HT-29 (cell line): ENCODE measurements around the gene TXK. TPM values are rescaled to one million over a fixed set of nuclear protein-coding genes. Genes with fewer than 3 reads are reported as not detected.

Source experiments
- DNase-seq: peaks from one replicate; pipeline ENCODE4 v3.0.0-alpha.2; 2015; ENCODE audit warnings: low spot score
- total RNA-seq: library from RNA; depleted of rRNA; stranded (reverse); fragments of >200 nt; shearing (Covaris generic); gene quantifications from 2 replicates; pipeline ENCODE4 v1.2.3, GENCODE V29; 2014

TXK gene
- total RNA-seq, 1 experiment from 2014 or later: 1.7 TPM

- no peak for DNase-seq
These were observed 3.8 kb upstream of the TXK start for GRCh38 chr4:48137846-48138245.

DNA sequence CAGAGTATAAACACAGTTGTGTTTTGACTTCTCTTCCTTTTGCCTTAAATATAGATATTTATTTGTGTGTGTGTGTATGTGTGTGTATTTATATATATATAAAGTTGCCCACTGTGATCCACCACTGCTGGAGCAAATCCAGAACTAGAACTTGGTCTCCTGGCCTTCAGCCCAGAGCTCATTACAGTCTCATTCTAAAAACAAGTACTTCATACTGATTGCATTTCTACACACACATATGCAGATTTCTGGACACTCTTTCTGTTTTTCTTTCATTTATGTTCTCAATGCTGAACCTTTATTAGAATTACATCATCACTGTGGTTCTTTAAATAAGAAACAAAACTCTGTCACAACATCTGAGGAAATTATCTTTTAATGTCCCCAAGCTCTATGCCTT is 381 bp downstream of the TXK start:
- no peak for DNase-seq

- DNase-seq: no peak
These were observed 2.3 kb downstream of the TXK start for GRCh38 chr4:48131736-48132135.

DNA sequence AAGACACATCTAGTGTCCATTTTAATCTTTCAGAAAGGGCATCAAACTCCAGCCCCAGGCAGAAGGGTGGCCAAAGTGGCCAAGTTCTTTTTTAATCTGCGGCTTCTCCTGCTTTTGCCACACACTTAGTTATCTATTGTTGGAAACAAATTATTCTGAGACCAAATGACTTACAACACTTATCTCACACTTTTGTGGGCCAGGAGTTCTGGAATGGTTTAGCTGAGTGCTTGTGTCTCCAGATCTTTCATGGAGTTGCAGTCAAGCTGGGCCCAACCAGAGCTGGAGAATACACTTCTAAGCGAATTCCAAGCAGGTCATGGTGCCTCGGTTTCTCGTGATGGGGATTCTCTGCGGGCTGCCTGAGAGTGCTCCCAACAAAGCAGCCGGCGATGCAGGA is 4.0 kb downstream of the TXK start:
- no peak for DNase-seq

GRCh38 chr4:48129307-48130014 is 4.6 kb downstream of the TXK start:
- DNase-seq: no peak

GRCh38 chr4:48127682-48128404 is 6.2 kb downstream of the TXK start:
- DNase-seq: peak; percentile 83

DNA sequence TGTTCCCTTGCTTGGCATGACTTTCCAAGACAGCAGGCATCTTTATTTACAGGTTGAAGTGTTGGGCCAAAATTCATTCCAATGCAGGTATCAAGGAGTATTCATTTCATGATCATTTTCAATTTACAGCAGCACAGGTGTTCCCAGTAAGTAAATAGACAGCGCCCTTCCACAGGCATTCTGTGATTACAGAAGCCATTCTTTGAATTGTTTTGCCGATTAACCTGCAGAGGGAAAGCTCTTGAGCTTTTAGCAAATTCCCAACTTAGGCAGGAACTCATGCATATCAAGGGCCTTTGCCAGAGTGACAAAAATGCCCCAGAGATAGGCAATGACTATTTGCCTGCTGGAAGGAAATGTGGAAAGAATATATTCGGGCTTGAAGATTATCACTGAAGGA is 6.8 kb downstream of the TXK start:
- peak; percentile 16 for DNase-seq

DNA sequence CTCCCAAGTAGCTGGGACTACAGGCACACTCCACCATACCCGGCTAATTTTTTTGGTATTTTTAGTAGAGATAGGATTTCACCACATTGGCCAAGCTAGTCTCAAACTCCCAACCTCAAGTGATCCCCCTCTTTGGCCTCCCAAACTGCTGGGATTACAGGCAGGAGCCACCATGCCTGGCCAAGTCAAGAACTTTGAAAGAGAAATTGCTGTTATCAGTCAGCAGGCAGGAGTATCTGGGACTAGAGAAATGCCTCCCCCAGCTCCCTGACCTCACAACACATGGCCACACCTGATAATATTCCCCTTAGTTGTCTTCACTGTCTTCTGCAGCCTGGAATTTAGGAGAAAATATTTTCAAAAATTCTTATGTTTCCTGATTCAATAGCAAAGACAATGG is 7.4 kb downstream of the TXK start:
- no peak for DNase-seq

DNA sequence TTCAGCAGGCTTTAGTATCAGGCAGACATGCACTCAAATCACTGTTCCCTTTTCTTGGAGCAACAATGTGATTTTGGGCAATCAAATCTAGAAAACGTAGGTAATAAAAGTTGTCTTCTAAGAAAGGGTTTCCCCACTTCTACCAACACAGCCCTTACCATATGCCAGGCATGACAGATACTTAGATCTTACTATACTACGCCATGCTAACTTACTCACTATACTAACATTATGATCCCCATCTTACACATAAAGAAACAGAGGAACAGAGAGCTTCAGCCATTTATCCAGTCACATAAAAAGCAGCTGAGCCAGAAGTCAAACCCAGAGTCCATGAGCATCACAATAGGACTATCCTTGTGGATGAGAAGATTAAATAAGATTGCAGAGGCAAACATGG is 9.2 kb downstream of the TXK start:
- no peak for DNase-seq

- DNase-seq: no peak
These were observed 11.3 kb downstream of the TXK start for GRCh38 chr4:48122756-48123155.

- no peak for DNase-seq
These were observed 12.9 kb downstream of the TXK start for GRCh38 chr4:48121180-48121579.

DNA sequence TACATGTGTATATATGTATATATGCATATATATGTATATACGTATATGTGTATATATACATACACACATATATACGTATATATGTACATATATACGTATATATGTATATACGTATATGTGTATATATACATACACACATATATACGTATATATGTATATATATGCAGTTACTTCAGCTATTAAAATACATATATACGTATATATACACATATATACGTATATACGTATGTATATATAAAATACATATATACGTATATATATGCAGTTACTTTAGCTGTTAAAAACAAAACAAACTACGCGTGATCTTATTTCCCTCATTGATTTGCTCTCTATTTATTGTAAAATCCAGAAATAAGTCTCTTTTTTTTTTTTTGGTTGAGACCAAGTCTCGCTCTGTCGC is 13.9 kb downstream of the TXK start:
- DNase-seq: no peak

- DNase-seq: no peak
These were observed 14.4 kb downstream of the TXK start for GRCh38 chr4:48119646-48120045.

- no peak for DNase-seq
These were observed 16.0 kb downstream of the TXK start for GRCh38 chr4:48118081-48118480.

DNA sequence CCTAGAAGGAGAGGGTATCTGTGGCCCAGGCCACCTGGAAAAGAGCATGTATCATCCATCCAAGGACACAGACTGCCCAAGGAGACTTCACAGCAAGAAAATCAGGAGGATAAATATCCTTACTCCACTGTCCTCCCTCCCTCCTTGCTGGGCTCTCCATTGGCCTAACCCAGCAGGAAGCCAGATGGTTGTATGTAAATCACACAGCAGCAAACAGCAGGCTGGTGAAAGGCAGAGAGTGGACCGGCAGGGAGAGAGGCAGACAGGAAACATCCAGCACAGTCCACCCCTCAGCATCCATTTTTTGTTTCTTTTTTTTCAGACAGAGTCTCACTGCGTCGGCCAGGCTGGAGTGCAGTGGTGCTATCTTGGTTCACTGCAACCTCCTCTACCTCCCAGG is 17.5 kb downstream of the TXK start:
- no peak for DNase-seq

DNA sequence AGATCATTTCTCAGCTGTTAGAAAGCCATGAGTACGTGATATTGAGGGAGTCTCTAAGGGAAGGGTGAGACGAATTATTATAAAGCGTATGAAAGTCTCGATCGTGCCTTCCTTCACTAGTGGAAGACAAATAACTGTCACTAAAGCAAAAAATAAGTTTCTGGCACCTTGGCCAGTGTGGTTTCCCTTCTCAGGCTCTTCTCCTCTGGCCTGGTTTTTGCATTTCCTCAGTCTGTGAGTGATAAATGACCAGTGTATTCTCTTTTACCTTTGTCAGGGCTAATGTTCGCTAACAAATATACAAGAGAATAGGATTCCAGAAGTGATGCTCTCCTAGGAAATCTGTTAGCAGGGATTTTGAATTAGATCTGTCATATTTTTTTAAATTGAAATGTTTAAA is 19.6 kb downstream of the TXK start:
- DNase-seq: no peak

- DNase-seq: no peak
These were observed 21.9 kb downstream of the TXK start for GRCh38 chr4:48112017-48112667.

GRCh38 chr4:48110452-48110978 is 23.5 kb downstream of the TXK start:
- no peak for DNase-seq

- peak; percentile 84 for DNase-seq
These were observed 24.4 kb downstream of the TXK start for GRCh38 chr4:48109413-48110263.

DNA sequence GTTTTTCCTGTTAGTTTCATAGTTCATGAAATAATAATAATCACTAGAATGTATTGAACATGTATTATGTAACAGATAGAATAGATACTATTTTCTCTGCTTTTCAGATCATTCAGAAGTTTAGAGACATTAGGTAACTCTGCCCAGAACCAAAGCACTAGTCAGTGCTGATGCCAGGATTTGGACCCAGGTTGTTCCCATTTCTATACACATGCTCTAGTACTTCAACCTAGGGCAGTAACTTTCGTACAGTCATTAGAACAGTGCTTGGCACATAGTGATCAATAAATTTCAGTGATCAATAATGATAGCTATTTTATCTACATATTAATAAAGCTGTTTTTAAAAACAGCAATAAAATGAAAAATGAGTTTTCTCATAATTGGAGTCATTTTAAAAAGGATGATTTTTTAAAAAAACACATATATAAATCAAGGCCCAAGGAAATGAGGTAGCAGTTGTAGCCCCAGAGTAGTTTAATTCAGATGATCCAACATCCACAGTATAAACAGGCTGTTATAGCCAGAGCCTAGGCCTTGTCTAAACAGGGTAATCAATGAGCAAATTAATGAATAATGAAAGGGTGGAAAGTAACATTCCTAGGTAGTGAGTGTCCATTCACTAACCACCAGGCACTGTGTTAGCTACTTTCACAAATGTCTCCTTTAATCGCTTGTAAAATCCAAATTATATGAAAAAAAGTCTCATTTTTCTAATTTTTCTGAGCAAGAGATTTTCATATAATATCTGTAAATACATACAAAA is 25.6 kb downstream of the TXK start:
- DNase-seq: peak; percentile 25

DNA sequence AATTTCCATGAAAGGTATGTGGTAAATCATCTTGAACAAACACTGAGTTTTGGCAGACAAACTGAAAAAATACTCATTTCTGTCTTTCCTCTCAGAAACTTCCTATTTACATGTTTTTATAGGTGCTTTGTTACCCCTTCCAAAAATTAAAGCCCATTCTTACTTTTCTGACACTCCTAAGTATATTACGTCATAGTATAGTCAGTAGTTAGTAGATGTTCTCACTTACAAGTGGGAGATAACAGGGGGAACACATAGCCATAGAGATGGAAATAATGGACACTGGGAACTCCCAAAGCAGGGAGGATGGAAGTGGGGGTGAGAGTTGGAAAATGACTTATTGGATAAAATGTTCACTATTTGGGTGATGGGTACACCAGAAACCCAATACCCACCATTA is 28.8 kb downstream of the TXK start:
- no peak for DNase-seq
